OCI-M1 (cell line): Measurements from ENCODE around the gene TBCEL.
"Not testable (repeated sequence)": the region's sequence is repeated elsewhere in the genome, so short reads cannot be mapped to it uniquely, and the experiment has no call there.

Experiments used
- DNase-seq: peaks from one replicate; lab custom pipeline; 2025; lab: John Stamatoyannopoulos, UW

The TBCEL gene

DNA sequence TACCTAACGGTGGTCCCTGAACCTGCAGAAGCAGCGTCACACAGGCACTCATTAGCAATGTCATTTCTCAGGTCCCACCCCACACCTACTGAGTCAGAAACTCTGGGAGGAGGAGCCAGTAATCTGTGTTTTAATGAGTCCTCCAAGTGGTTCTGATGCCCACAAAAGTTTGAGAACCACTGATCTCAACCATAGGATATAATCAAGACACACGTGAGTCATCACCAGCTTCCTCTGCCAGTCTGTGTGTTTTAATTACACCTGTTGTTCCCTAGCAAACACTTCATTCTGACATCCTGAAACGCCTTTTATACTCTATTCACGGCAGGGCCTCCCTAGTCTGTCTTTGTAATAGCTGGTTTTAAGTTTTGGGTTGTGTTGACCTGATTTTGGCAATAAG, 82.9 kb downstream of the TBCEL start:
- DNase-seq = no peak

DNA sequence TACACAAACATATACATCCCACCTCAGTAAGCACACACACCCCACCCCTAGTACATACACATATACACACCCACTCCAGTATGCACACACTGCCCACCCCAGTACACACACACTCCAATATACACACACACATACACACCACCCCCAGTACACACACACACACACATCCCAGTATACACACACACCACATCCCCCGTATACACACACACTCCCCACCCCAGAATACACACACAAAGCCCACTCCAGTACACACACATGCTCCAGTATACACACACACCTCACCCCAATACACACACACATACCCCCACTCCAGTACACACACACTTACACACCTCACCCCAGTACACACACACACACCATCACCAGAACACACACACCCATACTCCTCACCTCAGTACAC, 84.5 kb downstream of the TBCEL start:
- DNase-seq = no peak

DNA sequence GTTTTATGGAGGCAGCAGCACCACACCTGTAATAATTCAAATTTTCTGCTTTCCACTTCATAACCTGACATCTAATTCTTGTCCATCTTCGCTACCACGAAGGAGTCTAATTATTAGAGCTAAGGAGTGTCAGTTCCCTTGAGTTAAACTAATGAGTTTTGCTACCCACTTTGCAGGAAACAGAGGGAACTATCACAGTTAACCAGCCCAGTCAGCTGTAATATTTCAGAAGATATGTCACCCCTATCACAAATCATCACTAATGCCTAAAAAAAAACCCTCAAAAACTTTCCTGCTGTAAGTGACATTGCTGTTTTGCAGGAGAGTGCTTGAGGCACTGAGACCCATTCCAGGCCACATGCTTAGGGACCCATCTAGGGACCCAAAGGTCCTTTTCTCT, 85.6 kb downstream of the TBCEL start:
- DNase-seq = no peak

DNA sequence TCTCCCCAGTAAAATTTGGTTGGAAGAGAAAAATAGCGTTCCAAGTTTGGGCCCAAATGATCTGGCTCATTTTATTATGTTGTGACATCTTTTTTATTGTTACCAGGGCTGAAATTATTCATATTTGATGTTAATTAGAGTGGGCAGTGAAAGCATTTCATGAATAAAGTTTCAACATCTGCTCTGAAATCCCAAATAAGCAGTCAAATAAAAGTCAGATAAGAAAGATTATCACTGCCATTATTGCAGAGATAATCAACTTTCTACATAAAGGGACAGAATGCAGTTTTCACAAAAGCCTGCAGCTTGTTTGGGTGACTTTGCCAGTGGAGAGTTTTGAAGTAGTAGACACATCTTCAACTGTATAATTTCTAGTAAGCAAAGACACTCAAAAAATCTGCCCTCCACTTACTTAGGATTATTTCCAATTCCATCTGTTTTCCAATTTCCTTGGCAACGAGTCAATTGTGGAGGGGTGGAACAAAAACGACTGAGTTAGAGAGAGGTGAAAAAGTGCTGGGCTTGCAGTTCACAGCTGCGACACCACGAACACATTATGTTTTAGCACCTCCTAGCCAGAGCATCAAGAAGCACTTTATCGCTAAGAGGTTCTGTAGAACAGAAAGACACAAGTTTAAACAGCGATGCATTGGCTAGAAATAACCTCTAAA, 86.1 kb downstream of the TBCEL start:
- DNase-seq = no peak

DNA sequence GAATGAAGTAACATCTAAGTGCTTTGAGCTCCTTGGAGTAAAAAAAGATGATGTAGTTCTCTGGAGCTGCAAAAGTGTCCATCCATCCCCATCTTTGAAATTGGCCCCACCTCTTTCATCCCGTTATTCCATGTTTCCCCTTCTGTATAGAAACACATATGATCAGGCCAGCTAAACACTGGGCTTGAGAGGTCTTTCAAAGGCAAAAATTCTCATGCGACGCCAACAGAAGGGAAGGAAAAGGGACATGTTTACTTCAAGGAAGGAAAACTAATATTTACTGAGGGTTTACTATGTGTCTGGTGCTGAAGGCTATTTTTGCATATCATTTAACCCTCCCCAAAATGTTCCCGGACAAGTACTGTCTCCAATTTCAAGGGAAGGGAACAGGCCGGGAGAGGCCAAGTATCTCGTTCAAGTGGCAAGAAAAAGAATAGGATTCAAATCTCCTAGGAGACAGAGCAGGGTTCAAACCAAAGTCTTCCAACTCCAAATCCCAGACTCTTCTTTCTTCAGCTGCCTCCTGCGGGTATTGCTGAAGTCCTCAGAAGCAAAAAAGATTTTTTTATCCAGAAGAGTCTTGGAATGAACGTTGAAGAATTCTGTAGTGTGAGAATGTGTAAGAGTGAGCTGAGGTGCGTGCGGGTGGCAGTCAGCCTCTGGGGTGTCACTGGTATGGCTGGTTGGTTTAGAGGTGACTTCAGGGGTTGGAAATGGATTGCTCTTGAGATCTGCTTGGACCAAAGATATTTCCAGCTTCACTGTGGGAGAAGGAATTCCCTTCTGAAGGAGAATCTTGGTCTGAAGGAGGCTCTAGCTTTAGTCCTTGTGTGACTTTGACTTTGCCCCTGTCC, 87.2 kb downstream of the TBCEL start:
- DNase-seq = no peak

DNA sequence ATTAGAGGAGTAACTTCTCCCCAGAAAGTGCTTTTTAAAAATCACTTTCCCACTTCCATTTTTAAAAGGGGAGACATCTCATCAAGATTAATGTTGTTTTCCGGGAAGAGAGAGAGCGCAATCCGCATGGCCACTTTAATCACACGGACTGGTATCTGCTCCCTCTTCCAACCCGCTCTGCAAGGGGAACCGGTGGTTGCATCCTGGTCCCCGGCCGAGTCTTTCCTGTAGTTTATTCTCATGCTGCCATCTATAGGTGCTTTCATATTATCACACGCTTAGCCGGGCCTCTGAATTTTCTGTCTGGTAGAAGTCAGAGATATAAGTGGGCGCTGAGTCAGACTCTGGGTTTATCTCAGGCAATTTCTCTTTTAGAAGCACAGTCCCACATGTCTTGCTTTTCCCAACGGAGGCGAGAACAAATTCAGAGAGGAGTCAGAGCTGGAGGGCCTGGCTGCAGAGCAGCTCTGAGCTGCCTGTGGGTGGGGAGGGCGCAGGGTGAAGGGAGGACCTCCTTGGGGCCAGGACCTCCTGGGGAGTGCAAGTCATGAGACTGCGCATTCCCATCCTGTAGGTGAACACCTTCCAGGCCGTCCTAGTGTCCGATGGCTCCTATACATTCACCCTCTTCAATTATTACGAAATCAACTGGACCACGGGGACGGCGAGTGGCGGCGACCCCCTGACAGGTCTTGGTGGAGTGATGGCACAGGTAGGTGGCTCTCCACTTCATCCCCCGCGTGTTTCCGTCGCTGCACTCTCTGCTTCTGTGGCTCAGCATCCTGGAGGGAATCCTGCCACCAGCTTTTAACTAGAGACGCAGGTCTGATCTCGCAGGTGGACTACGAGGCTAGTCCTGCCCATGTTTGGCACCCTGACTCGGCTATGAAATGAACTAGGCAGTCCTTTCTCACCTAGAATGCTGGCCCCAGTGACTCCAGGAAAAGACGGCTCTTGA, 88.9 kb downstream of the TBCEL start:
- DNase-seq = peak; percentile 90

DNA sequence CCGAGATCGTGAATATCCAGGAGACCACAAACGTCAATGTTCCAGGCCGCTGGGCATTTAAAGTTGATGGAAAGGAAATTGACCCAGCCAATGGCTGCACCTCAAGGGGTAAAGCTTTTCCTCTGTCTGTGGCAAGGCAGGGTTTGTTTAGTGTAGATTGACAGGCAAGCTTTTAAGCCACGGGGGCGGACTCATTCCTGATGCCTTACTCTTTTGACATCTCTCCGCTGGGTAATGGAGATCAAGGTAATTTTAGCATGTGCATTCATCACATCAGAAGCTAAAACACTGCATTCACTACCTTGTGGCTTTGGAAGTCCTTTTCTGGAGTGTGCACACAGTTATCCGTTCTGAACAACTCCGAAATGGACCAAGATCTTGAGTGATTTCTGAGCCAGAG, 89.7 kb downstream of the TBCEL start:
- no peak for DNase-seq

DNA sequence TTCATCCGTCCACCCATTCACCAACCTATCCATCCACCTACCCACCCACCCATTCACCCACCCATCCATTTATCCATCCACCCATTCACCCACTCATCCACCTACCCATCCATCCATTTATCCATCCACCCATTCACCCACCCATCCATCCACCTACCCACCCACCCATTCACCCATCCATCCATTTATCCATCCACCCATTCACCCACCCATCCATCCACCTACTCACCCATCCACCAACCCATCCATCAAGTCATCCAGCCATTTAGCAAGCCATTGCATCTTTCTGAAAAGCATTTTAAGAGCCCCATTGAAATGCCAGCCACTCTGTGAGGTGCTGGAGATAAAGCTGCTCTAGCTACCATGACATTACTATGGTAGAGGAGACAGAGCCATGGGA, 91.1 kb downstream of the TBCEL start:
- not testable (repeated sequence) for DNase-seq

DNA sequence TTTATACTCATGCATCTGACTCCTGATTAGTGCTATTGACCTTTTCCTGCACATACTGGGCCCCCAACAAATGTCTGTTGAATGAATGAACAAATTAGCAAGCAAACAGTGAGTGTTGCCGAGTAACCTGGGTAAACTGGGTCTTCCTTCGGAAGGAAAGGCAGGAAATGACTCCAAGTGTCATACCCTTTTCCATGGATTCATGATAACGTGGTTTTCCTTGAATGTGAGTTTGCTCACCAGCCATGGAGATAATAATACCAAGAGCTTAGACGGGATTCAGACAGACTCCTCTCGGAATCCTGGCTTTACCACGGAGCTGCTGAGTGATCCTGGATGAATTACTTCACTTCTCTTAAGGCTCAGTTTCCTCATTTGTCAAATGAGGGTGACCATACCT, 93.9 kb downstream of the TBCEL start:
- no peak for DNase-seq

DNA sequence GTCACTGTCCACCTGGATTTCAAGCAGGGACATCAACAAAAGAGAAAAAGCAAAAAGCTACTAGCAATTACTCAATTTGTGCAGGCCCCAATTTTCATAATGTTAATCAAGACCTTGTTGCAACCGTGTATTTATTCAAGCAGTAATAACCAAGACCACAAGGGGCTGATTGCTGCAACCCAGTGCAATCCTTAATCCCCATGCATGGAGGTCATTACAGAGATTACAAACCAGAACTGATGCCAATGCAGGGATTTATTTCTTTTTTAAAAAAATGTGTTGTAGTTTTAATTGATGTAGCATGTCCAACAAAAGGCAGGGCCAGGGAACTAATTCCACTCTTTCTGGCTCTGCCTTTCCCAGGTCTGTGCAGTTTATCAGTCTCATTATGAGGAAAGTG, 95.5 kb downstream of the TBCEL start:
- DNase-seq = peak; percentile 12

DNA sequence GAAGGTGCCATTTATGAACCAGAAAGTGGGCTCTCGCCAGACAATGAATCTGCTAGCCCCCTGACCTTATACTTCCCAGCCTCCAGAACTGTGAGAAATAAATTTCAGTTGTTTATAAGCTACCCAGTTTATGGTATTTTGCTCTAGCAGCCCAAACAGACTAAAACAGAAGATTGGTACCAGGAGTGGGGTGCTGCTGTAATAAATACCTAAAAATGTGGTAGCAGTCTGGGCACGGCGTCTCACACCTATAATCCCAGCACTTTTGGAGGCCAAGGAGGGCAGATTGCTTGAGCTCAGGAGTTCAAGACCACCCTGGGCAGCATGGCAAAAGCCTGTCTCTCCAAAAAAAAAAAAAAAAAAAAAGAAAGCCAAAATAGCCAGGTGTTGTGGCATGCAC, 98.4 kb downstream of the TBCEL start:
- DNase-seq = no peak

DNA sequence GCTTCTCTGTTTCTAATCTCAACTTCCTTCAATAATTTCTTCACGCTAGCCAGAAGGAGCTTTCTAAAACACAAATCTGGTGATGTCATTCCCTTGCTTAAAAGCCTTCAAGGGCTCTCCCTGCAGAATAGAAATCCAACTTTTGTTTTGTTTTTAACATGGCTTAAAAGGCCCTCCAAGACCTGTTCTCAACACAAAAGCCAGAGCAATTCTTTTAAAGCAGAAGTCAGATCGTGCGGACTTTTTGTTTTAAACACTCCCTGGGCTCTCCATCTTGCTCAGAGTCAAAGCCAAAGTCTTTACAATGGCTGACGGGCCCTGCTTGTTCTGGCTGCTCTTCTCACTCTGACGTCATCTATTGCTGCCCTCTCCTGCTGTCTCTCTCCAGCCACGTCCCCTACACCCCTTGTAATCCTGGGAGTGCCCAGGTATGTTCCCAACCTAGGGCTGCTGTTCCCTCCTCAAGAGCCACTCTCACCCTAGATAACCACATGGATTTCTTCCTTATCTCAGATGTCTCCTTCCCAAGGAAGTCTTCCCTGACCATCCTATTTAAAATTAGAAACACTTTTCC, 99.7 kb downstream of the TBCEL start:
- no peak for DNase-seq

DNA sequence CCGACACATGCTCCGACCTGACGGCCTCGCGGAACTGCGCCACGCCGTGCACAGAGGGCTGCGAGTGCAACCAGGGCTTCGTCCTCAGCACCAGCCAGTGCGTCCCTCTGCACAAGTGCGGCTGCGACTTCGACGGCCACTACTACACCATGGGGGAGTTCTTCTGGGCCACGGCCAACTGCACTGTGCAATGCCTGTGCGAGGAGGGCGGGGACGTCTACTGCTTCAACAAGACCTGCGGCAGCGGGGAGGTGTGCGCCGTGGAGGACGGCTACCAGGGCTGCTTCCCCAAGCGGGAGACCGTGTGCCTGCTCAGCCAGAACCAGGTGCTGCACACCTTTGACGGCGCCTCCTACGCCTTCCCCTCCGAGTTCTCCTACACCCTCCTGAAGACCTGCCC, 103.9 kb downstream of the TBCEL start:
- DNase-seq = no peak

DNA sequence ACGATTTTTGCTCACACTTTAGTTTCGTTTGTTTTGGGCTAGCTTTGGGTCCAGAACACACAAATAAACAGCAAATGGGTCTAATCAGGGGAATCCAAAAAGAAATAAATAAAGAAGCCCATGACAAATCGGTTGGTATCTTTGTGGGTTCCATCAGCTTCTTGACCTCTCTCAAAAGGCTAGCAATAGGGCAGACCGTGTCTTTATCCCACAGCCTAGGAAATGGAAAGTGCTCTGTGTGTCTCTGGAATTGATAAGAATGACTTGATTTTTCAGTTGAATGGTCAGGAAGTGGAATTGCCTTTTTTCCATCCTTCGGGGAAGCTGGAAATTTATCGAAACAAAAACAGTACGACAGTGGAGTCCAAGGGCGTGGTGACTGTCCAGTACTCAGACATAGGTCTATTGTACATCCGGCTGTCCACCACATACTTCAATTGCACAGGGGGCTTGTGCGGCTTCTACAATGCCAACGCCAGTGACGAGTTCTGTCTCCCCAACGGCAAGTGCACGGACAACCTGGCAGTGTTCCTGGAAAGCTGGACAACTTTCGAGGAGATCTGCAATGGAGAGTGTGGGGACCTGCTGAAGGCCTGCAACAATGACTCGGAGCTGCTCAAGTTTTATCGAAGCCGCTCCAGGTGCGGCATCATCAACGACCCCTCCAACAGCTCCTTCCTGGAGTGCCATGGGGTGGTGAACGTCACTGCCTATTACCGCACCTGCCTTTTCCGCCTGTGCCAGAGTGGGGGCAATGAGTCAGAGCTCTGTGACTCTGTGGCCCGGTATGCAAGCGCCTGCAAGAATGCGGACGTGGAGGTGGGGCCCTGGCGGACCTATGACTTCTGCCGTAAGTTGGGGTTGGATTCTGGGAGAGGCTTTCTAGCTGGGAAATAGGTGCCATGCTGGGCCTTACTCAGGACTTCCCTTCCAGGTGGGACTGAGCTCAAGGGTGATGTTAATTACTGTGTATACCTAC, 105.7 kb downstream of the TBCEL start:
- DNase-seq = no peak

DNA sequence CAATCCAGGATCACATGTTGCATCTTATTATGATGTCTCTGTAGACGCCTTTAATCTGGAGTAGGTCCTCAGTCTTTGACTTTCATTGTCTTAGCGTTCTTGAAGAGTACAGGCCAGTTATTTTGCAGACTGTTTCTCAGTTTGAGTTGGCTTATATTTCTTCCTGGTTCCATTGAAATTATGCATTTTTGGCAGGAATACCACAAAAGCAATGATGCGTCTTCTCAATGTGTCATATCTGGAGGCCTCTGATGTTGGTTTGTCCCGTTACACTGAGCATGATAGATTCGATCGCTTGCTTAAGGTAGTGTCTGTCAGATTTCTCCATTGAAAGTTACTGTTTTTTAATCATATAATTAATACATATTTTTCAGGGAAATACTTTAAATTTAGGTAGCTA, 107.8 kb downstream of the TBCEL start:
- DNase-seq = no peak

DNA sequence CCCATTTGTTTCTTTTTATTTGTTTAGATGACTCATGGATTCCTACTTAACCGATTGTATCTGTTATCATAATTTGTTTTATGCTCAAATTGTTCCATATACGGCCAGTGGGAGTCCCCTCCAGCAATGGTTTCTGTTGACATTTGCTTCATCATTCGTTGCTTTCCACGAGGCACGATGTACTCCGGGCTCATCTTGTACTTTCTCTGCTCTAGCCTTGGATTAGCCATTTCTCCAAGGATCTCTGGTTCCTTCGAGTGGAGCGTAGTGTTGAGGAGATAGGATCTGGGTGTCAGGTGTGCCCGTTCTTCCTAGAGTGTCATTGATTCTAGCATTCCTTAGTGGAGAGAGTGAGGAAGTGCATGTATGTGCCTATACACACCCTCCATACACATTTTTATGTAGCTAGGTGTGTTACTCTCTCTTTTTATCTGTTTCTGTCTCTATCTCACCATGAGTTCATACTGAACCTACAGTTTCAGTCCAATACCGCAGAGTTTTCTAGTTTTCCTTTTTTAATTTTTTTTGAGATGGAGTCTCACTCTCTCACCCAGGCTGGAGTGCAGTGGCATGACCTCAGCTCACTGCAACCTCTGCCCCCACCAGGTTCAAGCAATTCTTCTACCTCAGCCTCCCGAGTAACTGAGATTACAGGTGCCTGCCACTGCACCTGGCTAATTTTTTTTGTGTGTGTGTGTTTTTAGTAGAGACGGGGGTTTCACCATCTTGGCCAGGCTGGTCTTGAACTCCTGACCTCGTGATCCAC, 108.5 kb downstream of the TBCEL start:
- peak; percentile 17 for DNase-seq

DNA sequence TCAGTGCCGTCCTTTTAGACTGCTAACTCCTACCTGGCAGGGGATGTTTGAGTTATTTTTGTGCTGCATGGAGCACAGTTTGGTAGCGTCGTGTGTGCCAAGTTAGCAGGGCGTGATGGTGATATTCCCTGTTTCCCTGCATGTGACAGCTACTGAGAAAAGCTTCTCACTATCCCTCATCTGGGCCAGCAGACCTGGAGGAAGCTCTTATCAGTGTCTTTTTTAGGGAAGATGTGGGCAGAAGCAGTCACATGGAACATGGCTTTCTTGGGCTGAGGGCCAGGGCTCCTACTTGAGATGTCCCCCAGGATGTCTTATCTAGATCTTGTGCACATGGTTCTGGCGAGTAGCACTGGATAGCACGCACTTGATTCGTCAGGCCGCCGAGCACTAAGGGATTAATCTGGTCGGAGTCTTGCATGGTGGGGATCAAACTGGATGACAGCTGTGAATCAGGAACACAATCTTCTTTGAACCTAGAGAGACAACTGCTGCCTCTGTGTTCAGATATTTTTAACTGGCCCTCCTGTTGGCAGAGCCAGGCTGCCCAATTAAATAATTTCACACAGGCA, 110.9 kb downstream of the TBCEL start:
- DNase-seq = peak; percentile 13

DNA sequence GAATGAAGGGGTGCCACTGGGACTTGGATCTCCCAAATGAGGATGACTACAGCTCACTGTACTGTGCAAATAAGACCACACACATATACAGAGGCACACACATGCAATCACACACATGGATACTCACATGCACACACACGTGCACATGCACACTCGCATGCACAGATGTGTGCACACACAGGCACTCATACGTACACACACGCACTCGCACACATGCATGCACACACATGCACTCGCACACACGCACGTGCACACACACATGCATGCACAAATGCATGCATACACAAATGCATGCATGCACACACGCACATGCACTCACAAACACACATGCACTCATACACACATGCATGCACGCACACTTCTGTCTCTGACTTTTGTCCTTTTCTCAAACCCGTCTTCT, 113.1 kb downstream of the TBCEL start:
- no peak for DNase-seq

DNA sequence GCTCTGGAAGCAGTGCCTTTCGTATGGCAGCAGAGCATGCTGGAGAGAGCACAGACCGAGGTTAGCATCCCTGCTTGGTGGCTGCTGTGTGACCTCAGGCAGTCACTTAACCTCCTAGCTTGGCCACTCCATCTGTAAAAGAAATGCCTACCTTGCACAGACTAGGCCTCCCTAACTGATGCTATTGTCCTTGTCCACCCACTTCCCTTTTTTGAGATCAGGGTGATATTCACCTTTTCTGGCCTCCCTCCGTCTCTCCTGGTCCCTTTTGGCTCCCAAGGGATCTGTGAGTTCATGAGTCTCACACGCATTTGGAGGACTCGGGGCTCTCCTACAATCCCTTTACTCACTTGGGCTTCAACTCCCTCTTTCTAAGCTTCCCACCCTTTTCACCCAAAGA, 114.4 kb downstream of the TBCEL start:
- DNase-seq = no peak

DNA sequence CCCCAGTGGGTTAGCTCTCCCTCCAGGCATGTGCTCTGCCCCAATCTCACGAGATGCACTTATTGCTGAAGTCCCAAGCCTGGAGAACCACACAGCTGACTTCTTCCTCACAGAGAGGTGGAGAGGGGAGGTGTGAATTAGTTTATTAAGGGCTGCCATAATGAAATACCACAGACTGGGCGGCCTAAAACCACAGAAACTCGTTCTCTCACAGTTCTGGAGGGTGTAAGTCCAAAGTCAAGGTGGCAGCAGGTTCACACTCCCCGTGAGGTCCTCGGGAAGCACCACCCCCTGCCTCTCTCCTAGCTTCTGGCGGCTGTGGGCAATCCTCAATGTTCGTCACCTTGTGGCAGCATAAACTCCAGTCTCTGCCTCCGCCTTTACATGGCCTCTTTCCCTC, 116.5 kb downstream of the TBCEL start:
- no peak for DNase-seq
